RWPE2 (cell line): ENCODE measurements around the gene TLNRD1.

ENCODE experiments used
- ATAC-seq: fragments of 200-7000 bp; cut with Tn5 transposase; 3 replicates; pipeline ENCODE4 v1.9.1; 2021; ENCODE audit warnings: low read depth
- DNase-seq: peaks from one replicate; pipeline ENCODE4 v3.0.0-alpha.2; 2020; ENCODE audit warnings: low spot score
- H3K27ac ChIP-seq: fragments of 450-650 bp; 2 replicates; pipeline ENCODE4 v1.5.1; 2017; ENCODE audit warnings: mild to moderate bottlenecking; ENCODE audit not compliant: poor library complexity, severe bottlenecking
- H3K27me3 ChIP-seq: fragments of 250-450 bp; sonication (Bioruptor Pico); 2 replicates; pipeline ENCODE4 v1.5.1; 2021; ENCODE audit warnings: mild to moderate bottlenecking, moderate library complexity; ENCODE audit not compliant: insufficient read depth, poor library complexity, severe bottlenecking
- H3K36me3 ChIP-seq: fragments of 250-450 bp; sonication (Bioruptor Pico); 2 replicates; pipeline ENCODE4 v1.5.1; 2020; ENCODE audit warnings: low read depth, mild to moderate bottlenecking, moderate library complexity
- H3K4me1 ChIP-seq: fragments of 250-450 bp; sonication (Bioruptor Pico); 2 replicates; pipeline ENCODE4 v1.5.1; 2021; ENCODE audit warnings: mild to moderate bottlenecking, moderate library complexity; ENCODE audit not compliant: insufficient read depth, poor library complexity, severe bottlenecking
- H3K4me3 ChIP-seq: fragments of 250-450 bp; sonication (Bioruptor Pico); 2 replicates; pipeline ENCODE4 v1.5.1; 2021; ENCODE audit warnings: mild to moderate bottlenecking, moderate library complexity; ENCODE audit not compliant: severe bottlenecking
- H3K9me3 ChIP-seq: fragments of 250-450 bp; sonication (Bioruptor Pico); 2 replicates; pipeline ENCODE4 v1.5.1; 2021; ENCODE audit warnings: mild to moderate bottlenecking, moderate library complexity; ENCODE audit not compliant: severe bottlenecking
- CTCF ChIP-seq: fragments of 450-650 bp; IDR thresholded peaks from one replicate; pipeline ENCODE4 v1.5.1; 2017; ENCODE audit warnings: mild to moderate bottlenecking, moderate library complexity; ENCODE audit not compliant: poor library complexity, severe bottlenecking

The TLNRD1 gene

GRCh38 chr15:80967451-80967850, 33.3 kb upstream of the TLNRD1 start:
- peak; percentile 35; the same call in 2 of the 3 replicates for ATAC-seq
- no peak for TF ChIP-seq CTCF
- DNase-seq, result no peak
- Histone ChIP-seq H3K4me3 (no peak overlapping the region), H3K4me1 (peaks cover 10% of the 10 kb centered on the region), H3K9me3 (peaks cover 9% of the 10 kb centered on the region), H3K27me3 (no peaks in the 10 kb centered on the region), H3K36me3 (peaks cover 41% of the 10 kb centered on the region), H3K27ac (no peak overlapping the region)

- H3K27me3 ChIP-seq, result no peaks in the 10 kb centered on the region
- no peak for TF ChIP-seq CTCF
- ATAC-seq, result no peak
- H3K27ac ChIP-seq, result no peak overlapping the region
- DNase-seq, result no peak
- H3K9me3 ChIP-seq, result peaks cover 9% of the 10 kb centered on the region
- H3K4me1 ChIP-seq, result peaks cover 10% of the 10 kb centered on the region
- no peak overlapping the region for H3K4me3 ChIP-seq
- H3K36me3 ChIP-seq, result peaks cover 47% of the 10 kb centered on the region
These were observed 32.7 kb upstream of the TLNRD1 start for GRCh38 chr15:80967991-80968510.

GRCh38 chr15:80969316-80969715, 31.4 kb upstream of the TLNRD1 start:
- TF ChIP-seq CTCF, result no peak
- ATAC-seq, result no peak
- H3K36me3 ChIP-seq, result peaks cover 56% of the 10 kb centered on the region
- H3K4me3 ChIP-seq, result no peak overlapping the region
- no peak overlapping the region for H3K27ac ChIP-seq
- H3K9me3 ChIP-seq, result peaks cover 8% of the 10 kb centered on the region
- peaks cover 10% of the 10 kb centered on the region for H3K4me1 ChIP-seq
- no peaks in the 10 kb centered on the region for H3K27me3 ChIP-seq
- DNase-seq, result no peak

GRCh38 chr15:80970018-80970657, 30.6 kb upstream of the TLNRD1 start:
- TF ChIP-seq CTCF, result peak; percentile 99
- peak; percentile 69 for ATAC-seq
- Histone ChIP-seq H3K4me3 (no peak overlapping the region), H3K36me3 (peaks cover 54% of the 10 kb centered on the region), H3K4me1 (peaks cover 10% of the 10 kb centered on the region), H3K27ac (no peak overlapping the region), H3K9me3 (peaks cover 4% of the 10 kb centered on the region), H3K27me3 (no peaks in the 10 kb centered on the region)
- no peak for DNase-seq

GRCh38 chr15:80970658-80971057, 30.1 kb upstream of the TLNRD1 start:
- no peak for DNase-seq
- ATAC-seq, result peak; percentile 36; the same call in 1 of the 3 replicates
- Histone ChIP-seq H3K27ac (no peak overlapping the region), H3K27me3 (no peaks in the 10 kb centered on the region), H3K9me3 (no peaks in the 10 kb centered on the region), H3K4me3 (no peak overlapping the region), H3K36me3 (peaks cover 49% of the 10 kb centered on the region), H3K4me1 (peaks cover 10% of the 10 kb centered on the region)
- TF ChIP-seq CTCF, result no peak
